OCI-LY3 (cell line): ENCODE data around the gene RFPL2.

Source experiments
- EZH2phosphoT487 ChIP-seq: fragments of 200-600 bp; shearing (Covaris generic); IDR thresholded peaks from 2 replicates; pipeline ENCODE4 v1.6.1; 2018; ENCODE audit warnings: antibody characterized with exemption, mixed run types, low read depth
- TF ChIP-seq, protein P1 (sequence below): fragments of 200-600, 300-600 bp; sonication (generic); IDR thresholded peaks from 2 replicates; pipeline ENCODE4 v1.5.1; 2014; ENCODE audit warnings: antibody characterized with exemption, low read length, low read depth

DNA sequence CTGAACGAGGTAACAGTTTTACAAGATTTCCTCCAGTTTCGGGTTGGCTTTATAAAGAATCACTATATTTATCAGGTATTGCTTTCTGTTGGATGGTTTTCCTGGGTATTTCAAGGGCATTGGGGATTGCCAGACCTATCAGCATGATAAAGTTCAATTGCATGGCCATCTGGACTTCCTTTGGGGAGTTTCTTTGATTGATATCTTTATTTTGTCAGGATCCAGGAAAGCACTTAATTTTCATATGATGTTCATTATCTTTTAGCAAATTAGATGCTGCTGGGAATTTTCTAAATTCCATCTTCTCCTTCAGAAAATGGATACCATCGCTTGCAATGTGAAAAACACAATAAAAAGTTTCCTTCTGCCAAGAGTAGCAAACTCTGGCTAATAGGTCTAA lies 21.2 kb downstream of the RFPL2 start:
- TF ChIP-seq EZH2phosphoT487 = no peak
- TF ChIP-seq, protein P1, sequence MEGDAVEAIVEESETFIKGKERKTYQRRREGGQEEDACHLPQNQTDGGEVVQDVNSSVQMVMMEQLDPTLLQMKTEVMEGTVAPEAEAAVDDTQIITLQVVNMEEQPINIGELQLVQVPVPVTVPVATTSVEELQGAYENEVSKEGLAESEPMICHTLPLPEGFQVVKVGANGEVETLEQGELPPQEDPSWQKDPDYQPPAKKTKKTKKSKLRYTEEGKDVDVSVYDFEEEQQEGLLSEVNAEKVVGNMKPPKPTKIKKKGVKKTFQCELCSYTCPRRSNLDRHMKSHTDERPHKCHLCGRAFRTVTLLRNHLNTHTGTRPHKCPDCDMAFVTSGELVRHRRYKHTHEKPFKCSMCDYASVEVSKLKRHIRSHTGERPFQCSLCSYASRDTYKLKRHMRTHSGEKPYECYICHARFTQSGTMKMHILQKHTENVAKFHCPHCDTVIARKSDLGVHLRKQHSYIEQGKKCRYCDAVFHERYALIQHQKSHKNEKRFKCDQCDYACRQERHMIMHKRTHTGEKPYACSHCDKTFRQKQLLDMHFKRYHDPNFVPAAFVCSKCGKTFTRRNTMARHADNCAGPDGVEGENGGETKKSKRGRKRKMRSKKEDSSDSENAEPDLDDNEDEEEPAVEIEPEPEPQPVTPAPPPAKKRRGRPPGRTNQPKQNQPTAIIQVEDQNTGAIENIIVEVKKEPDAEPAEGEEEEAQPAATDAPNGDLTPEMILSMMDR = no peak
